ENCODE measurements around the gene IGIP. TPM values are rescaled to one million over a fixed set of nuclear protein-coding genes. Genes with fewer than 3 reads are reported as not detected.
A peak's percentile ranks its signal among the peaks of the same experiment; 100 is the strongest.

IGIP gene
- total RNA-seq (2014; rRNA removed; shearing (Covaris generic)) = 1.9 and 2.0 TPM in 2 replicates
- 1.5 and 1.6 TPM in 2 replicates for polyA plus RNA-seq (2015; cell fraction: cytosol; rRNA removed)
- 13.3 and 14.3 TPM in 2 replicates for polyA plus RNA-seq (2015; cell fraction: nucleus; rRNA removed)

- DNase-seq (ENCODE audit: low read depth, low spot score) = no peak
- in situ Hi-C loops (cut with HindIII; ENCODE audit: low pct_unique_long_range_greater_than_20kb, low sequenced_read_pairs) = no loop called here
These were observed at the start of gene IGIP for GRCh38 chr5:140125637-140126036. IGIP (plus strand) TSS chr5:140125937; CDS start chr5:140128477, 2,540 bp downstream.

- DNase-seq (ENCODE audit: low read depth, low spot score) = no peak
- in situ Hi-C loops (cut with HindIII; ENCODE audit: low pct_unique_long_range_greater_than_20kb, low sequenced_read_pairs) = no loop called here
These were observed 49.6 kb upstream of the IGIP start for GRCh38 chr5:140076142-140076541.

- DNase-seq (ENCODE audit: low read depth, low spot score) = no peak
- in situ Hi-C loops (cut with HindIII; ENCODE audit: low pct_unique_long_range_greater_than_20kb, low sequenced_read_pairs) = no loop called here
These were observed 48.9 kb upstream of the IGIP start for GRCh38 chr5:140076788-140077187.

- DNase-seq (ENCODE audit: low read depth, low spot score) = no peak
- in situ Hi-C loops (cut with HindIII; ENCODE audit: low pct_unique_long_range_greater_than_20kb, low sequenced_read_pairs) = no loop called here
These were observed 42.6 kb upstream of the IGIP start for GRCh38 chr5:140083120-140083519.

- in situ Hi-C loops (cut with HindIII; ENCODE audit: low pct_unique_long_range_greater_than_20kb, low sequenced_read_pairs) = no loop called here
These were observed 42.1 kb upstream of the IGIP start for GRCh38 chr5:140083650-140084049.

GRCh38 chr5:140084541-140084940, 41.2 kb upstream of the IGIP start:
- in situ Hi-C loops (cut with HindIII; ENCODE audit: low pct_unique_long_range_greater_than_20kb, low sequenced_read_pairs) = no loop called here
- DNase-seq (ENCODE audit: low read depth, low spot score) = no peak

More at GRCh38 chr5:140083650-140084049, 42.1 kb upstream of the IGIP start:
- DNase-seq (ENCODE audit: low read depth, low spot score) = no peak

GRCh38 chr5:140090251-140090650, 35.5 kb upstream of the IGIP start:
- in situ Hi-C loops (cut with HindIII; ENCODE audit: low pct_unique_long_range_greater_than_20kb, low sequenced_read_pairs) = no loop called here

GRCh38 chr5:140093179-140093578, 32.6 kb upstream of the IGIP start:
- in situ Hi-C loops (cut with HindIII; ENCODE audit: low pct_unique_long_range_greater_than_20kb, low sequenced_read_pairs) = no loop called here
- no peak for DNase-seq (ENCODE audit: low read depth, low spot score)

More at GRCh38 chr5:140090251-140090650, 35.5 kb upstream of the IGIP start:
- no peak for DNase-seq (ENCODE audit: low read depth, low spot score)

- in situ Hi-C loops (cut with HindIII; ENCODE audit: low pct_unique_long_range_greater_than_20kb, low sequenced_read_pairs) = no loop called here
- no peak for DNase-seq (ENCODE audit: low read depth, low spot score)
These were observed 31.9 kb upstream of the IGIP start for GRCh38 chr5:140093866-140094265.

GRCh38 chr5:140094889-140095288, 30.8 kb upstream of the IGIP start:
- no peak for DNase-seq (ENCODE audit: low read depth, low spot score)
- in situ Hi-C loops (cut with HindIII; ENCODE audit: low pct_unique_long_range_greater_than_20kb, low sequenced_read_pairs) = no loop called here

GRCh38 chr5:140101179-140101578, 24.6 kb upstream of the IGIP start:
- no peak for DNase-seq (ENCODE audit: low read depth, low spot score)
- in situ Hi-C loops (cut with HindIII; ENCODE audit: low pct_unique_long_range_greater_than_20kb, low sequenced_read_pairs) = no loop called here

- DNase-seq (ENCODE audit: low read depth, low spot score) = no peak
- in situ Hi-C loops (cut with HindIII; ENCODE audit: low pct_unique_long_range_greater_than_20kb, low sequenced_read_pairs) = no loop called here
These were observed 22.6 kb upstream of the IGIP start for GRCh38 chr5:140103154-140103553.

GRCh38 chr5:140104100-140104499, 21.6 kb upstream of the IGIP start:
- in situ Hi-C loops (cut with HindIII; ENCODE audit: low pct_unique_long_range_greater_than_20kb, low sequenced_read_pairs) = no loop called here
- DNase-seq (ENCODE audit: low read depth, low spot score) = no peak

GRCh38 chr5:140106101-140106500, 19.6 kb upstream of the IGIP start:
- in situ Hi-C loops (cut with HindIII; ENCODE audit: low pct_unique_long_range_greater_than_20kb, low sequenced_read_pairs) = no loop called here
- no peak for DNase-seq (ENCODE audit: low read depth, low spot score)

- no peak for DNase-seq (ENCODE audit: low read depth, low spot score)
These were observed 18.9 kb upstream of the IGIP start for GRCh38 chr5:140106805-140107311.

GRCh38 chr5:140107312-140108092, 18.2 kb upstream of the IGIP start:
- DNase-seq (ENCODE audit: low read depth, low spot score) = peak; percentile 92
- in situ Hi-C loops (cut with HindIII; ENCODE audit: low pct_unique_long_range_greater_than_20kb, low sequenced_read_pairs) = no loop called here

More at GRCh38 chr5:140106805-140107311, 18.9 kb upstream of the IGIP start:
- in situ Hi-C loops (cut with HindIII; ENCODE audit: low pct_unique_long_range_greater_than_20kb, low sequenced_read_pairs) = no loop called here

- peak; percentile 24 for DNase-seq (ENCODE audit: low read depth, low spot score)
- in situ Hi-C loops (cut with HindIII; ENCODE audit: low pct_unique_long_range_greater_than_20kb, low sequenced_read_pairs) = no loop called here
These were observed 17.4 kb upstream of the IGIP start for GRCh38 chr5:140108093-140109017.

All from SK-MEL-5 (cell line).